ENCODE measurements around the gene ZFHX3.

DNA sequence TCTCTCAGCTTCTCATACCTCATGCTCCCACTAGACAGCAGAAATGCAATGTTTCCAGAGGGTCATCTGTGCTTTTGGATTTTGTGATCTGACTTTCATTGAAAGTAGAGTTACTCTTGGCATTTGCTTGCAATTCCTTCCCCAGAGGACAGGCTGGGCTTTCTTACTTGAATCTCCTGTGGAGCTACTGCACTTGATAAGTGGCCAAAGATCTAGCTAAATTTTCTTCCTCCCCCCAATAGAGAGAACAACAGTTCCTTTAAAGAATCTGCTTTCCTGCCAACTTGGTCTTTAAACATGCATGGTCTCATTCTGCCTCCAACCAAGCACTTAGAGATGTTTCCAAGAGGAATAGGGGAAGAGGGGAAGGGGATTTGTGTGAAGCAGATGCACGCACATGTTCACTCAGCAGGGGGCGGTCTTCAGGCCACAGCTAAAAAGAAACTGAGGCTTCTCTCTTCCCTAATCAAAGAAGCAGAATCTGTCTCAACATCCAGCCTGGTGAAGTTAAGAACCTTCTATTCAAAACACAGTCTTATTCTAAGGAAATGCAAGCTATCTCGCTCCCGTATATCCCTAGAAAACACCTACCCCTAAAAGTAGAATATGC, 229.6 kb downstream of the ZFHX3 start:
- TF ChIP-seq POLR2AphosphoS5 (IDR thresholded peaks at IDR 0.05; ENCODE audit: borderline replicate concordance, low read depth, low read length) (no peak), EZH2 (IDR thresholded peaks at IDR 0.05) (no peak)

Measured in SK-N-MC (cell line).